ENCODE data around the gene KRTAP4-6. TPM values are rescaled to one million over a fixed set of nuclear protein-coding genes. Genes with fewer than 3 reads are reported as not detected.
"Not testable (repeated sequence)": the region's sequence is repeated elsewhere in the genome, so short reads cannot be mapped to it uniquely, and the experiment has no call there.

KRTAP4-6 gene
- total RNA-seq, 6 experiments from 2014 or later, result not detected

DNA sequence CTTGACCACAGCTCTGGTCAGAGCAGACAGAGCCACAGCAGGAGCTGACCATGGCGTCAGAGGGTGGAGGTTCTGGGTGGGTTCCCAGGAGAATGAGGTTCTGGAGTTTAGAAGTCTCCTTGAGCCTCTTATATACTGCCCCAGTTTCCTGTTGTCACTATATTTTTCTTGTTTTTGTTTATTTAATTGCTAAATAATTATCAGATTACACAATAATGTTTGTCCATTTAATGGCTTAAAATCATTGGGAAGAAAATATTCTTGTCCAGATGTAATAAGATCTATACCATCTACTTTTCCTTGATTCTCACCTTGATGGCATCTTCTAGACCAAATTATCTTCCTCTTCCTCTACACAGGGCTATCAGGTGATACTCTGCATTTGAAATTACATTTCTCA is 27.8 kb upstream of the KRTAP4-6 start, which contains the start of gene KRTAP4-3:
KRTAP4-3 (minus strand) TSS at position 101 of the 400 bp plus-strand sequence; CDS start at position 52, 49 bp downstream.
- DNase-seq, result no peak
- Mint-ChIP-seq H3K4me3 (no peak within 1 kb of the TSS), H3K36me3 (ENCODE audit: low read depth) (no peaks in the 10 kb centered on the region), H3K9me3 (no peaks in the 10 kb centered on the region), H3K27me3 (ENCODE audit: insufficient read depth) (no peaks in the 10 kb centered on the region; the same call in 1 of the 2 replicates), H3K4me1 (ENCODE audit: low read depth) (peaks cover 16% of the 10 kb centered on the region), H3K27ac (no peak within 1 kb of the TSS)
- TF ChIP-seq CTCF (IDR thresholded peaks at IDR 0.05), result no peak

- no peak overlapping the region for H3K27ac Mint-ChIP-seq
- peaks cover 18% of the 10 kb centered on the region for H3K4me1 Mint-ChIP-seq (ENCODE audit: low read depth)
- no peaks in the 10 kb centered on the region for H3K36me3 Mint-ChIP-seq (ENCODE audit: low read depth)
- H3K27me3 Mint-ChIP-seq (ENCODE audit: insufficient read depth), result no peaks in the 10 kb centered on the region; the same call in 1 of the 2 replicates
- DNase-seq, result no peak
- no peaks in the 10 kb centered on the region for H3K9me3 Mint-ChIP-seq
- no peak overlapping the region for H3K4me3 Mint-ChIP-seq
- no peak for TF ChIP-seq CTCF (IDR thresholded peaks at IDR 0.05)
Observed at GRCh38 chr17:41167561-41167960, 27.2 kb upstream of the KRTAP4-6 start.

DNA sequence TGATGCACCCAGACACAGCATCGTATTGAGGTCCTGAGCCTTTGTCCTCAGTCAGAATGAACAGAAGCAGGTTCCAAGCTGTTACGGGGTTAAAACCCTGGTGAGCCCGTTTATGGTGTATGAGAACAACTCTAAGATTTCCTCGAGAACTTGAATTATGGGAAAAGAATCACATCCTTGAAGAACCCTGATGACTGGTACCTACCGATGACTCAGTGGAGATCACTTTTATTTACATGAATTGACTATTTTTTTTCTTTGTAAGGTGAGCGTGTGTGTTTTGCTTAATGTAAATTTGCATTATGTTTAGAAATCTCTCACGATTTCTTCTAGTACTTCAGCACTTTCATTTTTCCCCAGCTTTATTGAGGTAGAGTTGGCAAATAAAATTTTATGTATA is 23.5 kb upstream of the KRTAP4-6 start:
- no peak overlapping the region for H3K27ac Mint-ChIP-seq
- H3K27me3 Mint-ChIP-seq (ENCODE audit: insufficient read depth), result peaks cover 1% of the 10 kb centered on the region; the same call in 1 of the 2 replicates
- H3K4me3 Mint-ChIP-seq, result peak overlapping the region; percentile 12; the same call in 1 of the 2 replicates
- TF ChIP-seq CTCF (IDR thresholded peaks at IDR 0.05), result no peak
- H3K9me3 Mint-ChIP-seq, result no peaks in the 10 kb centered on the region
- peaks cover 12% of the 10 kb centered on the region for H3K4me1 Mint-ChIP-seq (ENCODE audit: low read depth)
- H3K36me3 Mint-ChIP-seq (ENCODE audit: low read depth), result no peaks in the 10 kb centered on the region
- DNase-seq, result no peak

GRCh38 chr17:41160648-41161047 is 20.3 kb upstream of the KRTAP4-6 start, which contains the start of gene KRTAP4-4:
TSS of gene KRTAP4-4 (minus strand) at chr17:41160748. CDS start at chr17:41160691, 57 bp downstream.
- Mint-ChIP-seq H3K27me3 (ENCODE audit: insufficient read depth) (peaks cover 3% of the 10 kb centered on the region), H3K4me3 (no peak within 1 kb of the TSS), H3K4me1 (ENCODE audit: low read depth) (peaks cover 14% of the 10 kb centered on the region), H3K9me3 (no peaks in the 10 kb centered on the region), H3K27ac (no peak within 1 kb of the TSS), H3K36me3 (ENCODE audit: low read depth) (no peaks in the 10 kb centered on the region)
- TF ChIP-seq CTCF (IDR thresholded peaks at IDR 0.05), result no peak
- no peak for DNase-seq

- not testable (repeated sequence) for H3K27me3 Mint-ChIP-seq (ENCODE audit: insufficient read depth); H3K9me3 Mint-ChIP-seq; H3K36me3 Mint-ChIP-seq (ENCODE audit: low read depth); H3K27ac Mint-ChIP-seq; DNase-seq; H3K4me3 Mint-ChIP-seq
- H3K4me1 Mint-ChIP-seq (ENCODE audit: low read depth), result peaks cover 17% of the 10 kb centered on the region
Observed at GRCh38 chr17:41160190-41160589, 19.8 kb upstream of the KRTAP4-6 start.

GRCh38 chr17:41153856-41154255 is 13.5 kb upstream of the KRTAP4-6 start:
- no peak overlapping the region for H3K27ac Mint-ChIP-seq
- H3K4me1 Mint-ChIP-seq (ENCODE audit: low read depth), result peaks cover 10% of the 10 kb centered on the region
- no peak overlapping the region for H3K4me3 Mint-ChIP-seq
- no peak for DNase-seq
- TF ChIP-seq CTCF (IDR thresholded peaks at IDR 0.05), result no peak
- no peaks in the 10 kb centered on the region for H3K36me3 Mint-ChIP-seq (ENCODE audit: low read depth)
- H3K27me3 Mint-ChIP-seq (ENCODE audit: insufficient read depth), result peaks cover 2% of the 10 kb centered on the region
- no peaks in the 10 kb centered on the region for H3K9me3 Mint-ChIP-seq

Measured in HFFc6 (cell line).